Testis (tissue), 3 donors: ENCODE measurements around the gene KCNN3. TPM values are rescaled to one million over a fixed set of nuclear protein-coding genes. Genes with fewer than 3 reads are reported as not detected.

Source experiments
- DNase-seq: peaks from one replicate; pipeline ENCODE4 v3.0.0-alpha.2; 2019
- H3K27ac ChIP-seq, 2 donors: fragments of 200-600 bp; sonication (generic); one replicate each; pipeline ENCODE4 v1.5.1; 2019
- H3K27me3 ChIP-seq: fragments of 200-600 bp; sonication (generic); one replicate; pipeline ENCODE4 v1.5.1; 2019
- H3K36me3 ChIP-seq: fragments of 200-600 bp; sonication (generic); one replicate; pipeline ENCODE4 v1.5.1; 2017; ENCODE audit warnings: low read depth; ENCODE audit errors: missing control alignments
- H3K4me1 ChIP-seq: fragments of 200-600 bp; sonication (generic); one replicate; pipeline ENCODE4 v1.5.1; 2019
- H3K4me3 ChIP-seq, 2 donors: fragments of 200-600 bp; sonication (generic); one replicate each; pipeline ENCODE4 v1.5.1; 2017 to 2019
- H3K9me3 ChIP-seq: fragments of 200-600 bp; sonication (generic); one replicate; pipeline ENCODE4 v1.5.1; 2017
- CTCF ChIP-seq, 3 experiments: fragments of 450-650 bp in 2 of 3; fragments of 200-600 bp in 1 of 3; sonication (generic) in 1 of 3; IDR thresholded peaks; one replicate each; pipeline ENCODE4 v1.5.1; 2016 to 2019; ENCODE audit warnings: antibody characterized with exemption in 3 of 3, mild to moderate bottlenecking in 2 of 3, moderate library complexity in 1 of 3
- POLR2A ChIP-seq: fragments of 450-650 bp; IDR thresholded peaks from one replicate; pipeline ENCODE4 v1.6.1; 2017; ENCODE audit warnings: antibody characterized with exemption, mild to moderate bottlenecking, moderate library complexity
- WGBS, 2 donors: methylation state at CpG; one replicate each; pipeline ENCODE4 v1.1.5; 2018; 5-methylcytosine and 5-hydroxymethylcytosine counted together
- intact Hi-C: fragments of 100-400 bp; cut with DNase I; formaldehyde crosslinking; loops from one replicate; pipeline ENCODE4 v1.15.1; 2023; ENCODE audit warnings: low total_unique reads
- polyA plus RNA-seq: library from polyadenylated mRNA; stranded (reverse); fragments of 350-450 nt; fragmentation: Illumina TruSeq; extraction: RNeasy Lipid Tissue Mini Kit (QIAGEN cat#74804); gene quantifications from one replicate; pipeline ENCODE4 v1.2.3, GENCODE V29; 2014; ENCODE audit warnings: low read depth, low replicate concordance; ENCODE audit not compliant: insufficient read depth
- total RNA-seq, 2 donors: library from RNA; depleted of rRNA; stranded (reverse); fragments of >200 nt; gene quantifications; one replicate each; pipeline ENCODE4 v1.2.3, GENCODE V29; 2016

Gene KCNN3
- total and polyA plus RNA-seq, 3 donors from 2014 or later = 0.24 to 0.78 (median 0.56) TPM

GRCh38 chr1:154772606-154773506 is 97.2 kb downstream of the KCNN3 start:
- WGBS, 2 donors = 56 to 62% methylated on average over 17 of the region's 17 CpGs
- DNase-seq = no peak
- no peaks in the 10 kb centered on the region for H3K36me3 ChIP-seq
- H3K4me3 ChIP-seq = no peak overlapping the region
- no peaks in the 10 kb centered on the region for H3K9me3 ChIP-seq
- H3K27me3 ChIP-seq = no peaks in the 10 kb centered on the region
- H3K27ac ChIP-seq = no peak overlapping the region
- no peaks in the 10 kb centered on the region for H3K4me1 ChIP-seq
- intact Hi-C loops = no loop called here
- TF ChIP-seq CTCF (IDR thresholded peaks at IDR 0.05) = no peak
- no peak for TF ChIP-seq POLR2A

- Histone ChIP-seq H3K4me3 (no peak overlapping the region), H3K4me1 (no peaks in the 10 kb centered on the region), H3K36me3 (no peaks in the 10 kb centered on the region), H3K27ac (no peak overlapping the region), H3K27me3 (no peaks in the 10 kb centered on the region), H3K9me3 (no peaks in the 10 kb centered on the region)
- 86 to 97% methylated on average over 23 of the region's 23 CpGs for WGBS, 2 donors
- no peak for DNase-seq
- no peak for TF ChIP-seq CTCF (IDR thresholded peaks at IDR 0.05)
- TF ChIP-seq POLR2A = no peak
- intact Hi-C loops = no loop called here
Observed at GRCh38 chr1:154772056-154772455, 98.0 kb downstream of the KCNN3 start.

GRCh38 chr1:154770897-154771594 is 99.0 kb downstream of the KCNN3 start:
- Histone ChIP-seq H3K4me3 (no peak overlapping the region), H3K27ac (no peak overlapping the region), H3K27me3 (no peaks in the 10 kb centered on the region), H3K36me3 (no peaks in the 10 kb centered on the region), H3K4me1 (no peaks in the 10 kb centered on the region), H3K9me3 (no peaks in the 10 kb centered on the region)
- TF ChIP-seq CTCF (IDR thresholded peaks at IDR 0.05) (no peak), POLR2A (no peak)
- intact Hi-C loops = no loop called here
- DNase-seq = no peak
- 96 to 98% methylated on average over 4 of the region's 4 CpGs for WGBS, 2 donors

GRCh38 chr1:154769193-154769895 is 100.7 kb downstream of the KCNN3 start:
- H3K4me3 ChIP-seq = no peak overlapping the region
- no peak for DNase-seq
- no peaks in the 10 kb centered on the region for H3K27me3 ChIP-seq
- no peak for TF ChIP-seq POLR2A
- no peak for TF ChIP-seq CTCF (IDR thresholded peaks at IDR 0.05)
- no peaks in the 10 kb centered on the region for H3K4me1 ChIP-seq
- H3K9me3 ChIP-seq = no peaks in the 10 kb centered on the region
- no peaks in the 10 kb centered on the region for H3K36me3 ChIP-seq
- no peak overlapping the region for H3K27ac ChIP-seq
- intact Hi-C loops = no loop called here
- 91 to 98% methylated on average over 5 of the region's 5 CpGs for WGBS, 2 donors
